ENCODE results near the gene SMC1B. TPM values are rescaled to one million over a fixed set of nuclear protein-coding genes. Genes with fewer than 3 reads are reported as not detected.

The SMC1B gene
- total and polyA plus RNA-seq, 9 of the 15 experiments (the other 6 are each of a cell fraction or from before 2014, with no cell fraction given): 0.03 TPM; not detected in 8

DNA sequence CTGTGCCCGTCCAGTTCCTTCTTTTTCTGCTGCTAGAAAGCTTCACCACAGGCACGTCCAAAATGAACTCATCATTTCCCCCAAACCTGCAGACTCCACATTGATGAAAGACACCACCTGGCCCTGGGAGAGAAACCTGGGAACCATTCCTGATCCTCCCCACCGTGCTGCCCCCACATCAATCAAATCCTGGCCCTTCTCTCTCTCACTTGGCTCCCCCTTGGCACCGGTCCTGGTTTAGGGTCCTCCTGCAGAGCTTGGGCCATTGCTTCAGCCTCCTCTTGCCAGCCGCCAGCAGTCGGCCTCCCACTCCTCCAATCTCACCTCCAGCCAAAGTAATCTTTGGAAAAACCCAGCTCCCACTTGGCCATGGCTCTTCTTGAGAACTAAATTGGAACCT is 38.6 kb upstream of the SMC1B start:
- in situ Hi-C loops (cut with MboI): loop anchor here (10.0 kb wide), 1 partner anchor 347 kb away; no protein-coding TSS in a partner anchor
- POLR2A ChIA-PET: no interaction called here

More for the DNA sequence above, 38.6 kb upstream of the SMC1B start:
- Histone ChIP-seq H3K9me1 (ENCODE audit: control insufficient read depth, insufficient read depth, low read length) (no peaks in the 10 kb centered on the region), H3K27ac (ENCODE audit: extremely low read depth, low read depth, low read length) (no peak overlapping the region), H3K4me2 (ENCODE audit: insufficient read depth, low read length) (no peak overlapping the region), H3K4me3 (no peak overlapping the region), H3K27me3 (ENCODE audit: control insufficient read depth in 2 of 2, insufficient read depth in 2 of 2, low read length in 2 of 2) (peaks cover 4 to 32% of the 10 kb centered on the region in 2 experiments; a peak in 3 of 5 replicates), H3K79me2 (ENCODE audit: control insufficient read depth, insufficient read depth, low read length) (no peaks in the 10 kb centered on the region), H4K20me1 (replicated peaks; ENCODE audit: control insufficient read depth, insufficient read depth, low read length) (no peaks in the 10 kb centered on the region), H3K9ac (ENCODE audit: insufficient read depth in 1 of 2, low read depth in 2 of 2, low read length in 2 of 2) (no peak overlapping the region), H3K36me3 (ENCODE audit: control insufficient read depth, insufficient read depth, low read length) (no peaks in the 10 kb centered on the region), H2AFZ (ENCODE audit: low read depth, low read length) (no peak overlapping the region), H3K9me3 (replicated peaks; ENCODE audit: control insufficient read depth, insufficient read depth, low read depth, low read length) (no peaks in the 10 kb centered on the region), H3K4me1 (replicated peaks in 1 of 2; ENCODE audit: control insufficient read depth in 2 of 2, insufficient read depth in 2 of 2, low read length in 2 of 2) (no peaks in the 10 kb centered on the region)
- TF ChIP-seq, protein P1, sequence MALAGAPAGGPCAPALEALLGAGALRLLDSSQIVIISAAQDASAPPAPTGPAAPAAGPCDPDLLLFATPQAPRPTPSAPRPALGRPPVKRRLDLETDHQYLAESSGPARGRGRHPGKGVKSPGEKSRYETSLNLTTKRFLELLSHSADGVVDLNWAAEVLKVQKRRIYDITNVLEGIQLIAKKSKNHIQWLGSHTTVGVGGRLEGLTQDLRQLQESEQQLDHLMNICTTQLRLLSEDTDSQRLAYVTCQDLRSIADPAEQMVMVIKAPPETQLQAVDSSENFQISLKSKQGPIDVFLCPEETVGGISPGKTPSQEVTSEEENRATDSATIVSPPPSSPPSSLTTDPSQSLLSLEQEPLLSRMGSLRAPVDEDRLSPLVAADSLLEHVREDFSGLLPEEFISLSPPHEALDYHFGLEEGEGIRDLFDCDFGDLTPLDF (CRISPR knock-in tag; IDR thresholded peaks at IDR 0.05): no peak
- no peak for TF ChIP-seq ADNP (tag; IDR thresholded peaks at IDR 0.05)
- TF ChIP-seq ZNF79 (CRISPR knock-in tag; IDR thresholded peaks at IDR 0.05; ENCODE audit: low read depth): no peak
- no peak for TF ChIP-seq FUS (optimal IDR thresholded peaks at IDR 0.05; ENCODE audit: low read depth, low read length)
- no peak for TF ChIP-seq ZNF766 (CRISPR knock-in tag; conservative IDR thresholded peaks at IDR 0.05)
- TF ChIP-seq CCAR2 (IDR thresholded peaks at IDR 0.05; ENCODE audit: low read depth, low read length): no peak
- no peak for TF ChIP-seq SREBF1 (IDR thresholded peaks at IDR 0.05; ENCODE audit: borderline replicate concordance, low read depth, low read length)
- TF ChIP-seq, protein P2, sequence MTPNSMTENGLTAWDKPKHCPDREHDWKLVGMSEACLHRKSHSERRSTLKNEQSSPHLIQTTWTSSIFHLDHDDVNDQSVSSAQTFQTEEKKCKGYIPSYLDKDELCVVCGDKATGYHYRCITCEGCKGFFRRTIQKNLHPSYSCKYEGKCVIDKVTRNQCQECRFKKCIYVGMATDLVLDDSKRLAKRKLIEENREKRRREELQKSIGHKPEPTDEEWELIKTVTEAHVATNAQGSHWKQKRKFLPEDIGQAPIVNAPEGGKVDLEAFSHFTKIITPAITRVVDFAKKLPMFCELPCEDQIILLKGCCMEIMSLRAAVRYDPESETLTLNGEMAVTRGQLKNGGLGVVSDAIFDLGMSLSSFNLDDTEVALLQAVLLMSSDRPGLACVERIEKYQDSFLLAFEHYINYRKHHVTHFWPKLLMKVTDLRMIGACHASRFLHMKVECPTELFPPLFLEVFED (CRISPR knock-in tag; conservative IDR thresholded peaks at IDR 0.05): no peak
- no peak for TF ChIP-seq JUND (IDR thresholded peaks at IDR 0.05; ENCODE audit: borderline replicate concordance, low read depth, low read length)
- TF ChIP-seq JUND (tag; IDR thresholded peaks at IDR 0.05; ENCODE audit: borderline replicate concordance, low read depth, low read length): no peak
- no peak for TF ChIP-seq RAD21 (CRISPR knock-in tag; conservative IDR thresholded peaks at IDR 0.05 in 1 of 2, IDR thresholded peaks at IDR 0.05 in 1 of 2)
- whole genome bisulfite sequencing (ENCODE audit: insufficient coverage, low coverage, missing lambda C conversion rate): 0% methylated on average over 2 of the region's 6 CpGs
- intact Hi-C loops (cut with micrococcal nuclease): no loop called here
- DNase-seq (ENCODE audit: extremely low read depth in 1 of 4, low spot score in 3 of 4) (no peak), ATAC-seq (no peak), FAIRE-seq (no peak)
- CTCF ChIA-PET (ENCODE audit: low intra/inter-chr PET ratio): no interaction called here
- BruUV-seq (replicated peaks): no TSS peak

All from K562 (cell line).